SK-N-SH (cell line): Measurements from ENCODE around the gene MCTP1. TPM values are rescaled to one million over a fixed set of nuclear protein-coding genes. Genes with fewer than 3 reads are reported as not detected.

Source experiments
- CTCF ChIA-PET: fragments of 300-600, 350-600 bp; formaldehyde crosslinking; extraction: SDS; loops from one replicate; lab custom pipeline; 2021; lab: Yijun Ruan, JAX
- POLR2A ChIA-PET: fragments of 350-600 bp; sonication (Branson Sonifier 250); formaldehyde crosslinking; extraction: SDS; loops from one replicate; lab custom pipeline; 2020; ENCODE audit warnings: antibody characterized with exemption, inconsistent platforms; lab: Yijun Ruan, JAX
- DNase-seq: peaks from one replicate; pipeline ENCODE4 v3.0.0; 2012
- H2AFZ ChIP-seq: fragments of 200-600 bp; sonication (generic); 2 replicates; pipeline ENCODE4 v1.8.1; 2016; ENCODE audit warnings: antibody characterized with exemption, mild to moderate bottlenecking, low read depth
- H3F3A ChIP-seq: fragments of 200-600 bp; sonication (generic); replicated peaks from 2 replicates; pipeline ENCODE3; 2016; ENCODE audit warnings: antibody characterized with exemption, mild to moderate bottlenecking; ENCODE audit not compliant: insufficient read depth
- H3K27ac ChIP-seq, 2 experiments: fragments of 200-500 bp in 1 of 2; fragments of 200-600 bp in 1 of 2; sonication (Bioruptor generic) in 1 of 2; sonication (generic), shearing (Covaris generic) in 1 of 2; 2 replicates each; pipeline versions ENCODE4 v1.5.1 to v1.6.1; 2014 to 2016; ENCODE audit warnings: low read depth in 2 of 2, inconsistent platforms in 1 of 2, low read length in 1 of 2, mild to moderate bottlenecking in 1 of 2, mixed read lengths in 1 of 2
- H3K27me3 ChIP-seq: fragments of 200-600 bp; sonication (generic), shearing (Covaris generic); 2 replicates; pipeline ENCODE4 v1.6.1; 2016; ENCODE audit warnings: mixed run types; ENCODE audit not compliant: insufficient read depth
- H3K36me3 ChIP-seq, 2 experiments: fragments of 200-500 bp in 1 of 2; fragments of 200-600 bp in 1 of 2; sonication (Bioruptor generic) in 1 of 2; sonication (generic) in 1 of 2; replicated peaks in 1 of 2; 2 replicates each; pipeline versions ENCODE3 to v1.5.1; 2014 to 2016; ENCODE audit warnings: low read length in 1 of 2, mild to moderate bottlenecking in 1 of 2; ENCODE audit not compliant: insufficient read depth in 2 of 2, control insufficient read depth in 1 of 2
- H3K4me1 ChIP-seq, 2 experiments: fragments of 200-500 bp in 1 of 2; fragments of 200-600 bp in 1 of 2; sonication (Bioruptor generic) in 1 of 2; sonication (generic), shearing (Covaris generic) in 1 of 2; 2 replicates each; pipeline versions ENCODE4 v1.5.1 to v1.6.1; 2014 to 2016; ENCODE audit warnings: low read depth in 1 of 2, low read length in 1 of 2, mixed run types in 1 of 2; ENCODE audit not compliant: insufficient read depth in 2 of 2, control insufficient read depth in 1 of 2
- H3K4me2 ChIP-seq: fragments of 200-600 bp; sonication (generic), shearing (Covaris generic); 2 replicates; pipeline ENCODE4 v1.6.1; 2017; ENCODE audit warnings: mixed run types
- H3K4me3 ChIP-seq, 2 experiments: fragments of 200-500 bp in 1 of 2; fragments of 200-600 bp in 1 of 2; sonication (Bioruptor generic) in 1 of 2; sonication (generic), shearing (Covaris generic) in 1 of 2; 2 replicates each; pipeline versions ENCODE4 v1.5.1 to v1.8.1; 2014 to 2016; ENCODE audit warnings: low read depth in 2 of 2, inconsistent platforms in 1 of 2, low read length in 1 of 2, mild to moderate bottlenecking in 1 of 2, mixed read lengths in 1 of 2, moderate library complexity in 1 of 2
- H3K79me2 ChIP-seq: fragments of 200-600 bp; sonication (generic); 2 replicates; pipeline ENCODE4 v1.8.1; 2017; ENCODE audit warnings: mild to moderate bottlenecking; ENCODE audit not compliant: insufficient read depth
- H3K9ac ChIP-seq: fragments of 200-600 bp; sonication (generic); 2 replicates; pipeline ENCODE4 v1.6.1; 2017; ENCODE audit warnings: mixed run types
- H3K9me2 ChIP-seq: fragments of 200-600 bp; sonication (generic); 2 replicates; pipeline ENCODE4 v1.6.1; 2017; ENCODE audit warnings: mixed run types
- H3K9me3 ChIP-seq: fragments of 200-600 bp; sonication (generic); 2 replicates; pipeline ENCODE4 v1.6.1; 2017; ENCODE audit warnings: mixed run types, mild to moderate bottlenecking, moderate library complexity
- H4K20me1 ChIP-seq: fragments of 200-600 bp; sonication (generic); 2 replicates; pipeline ENCODE4 v1.6.1; 2017; ENCODE audit warnings: mild to moderate bottlenecking, mixed run types; ENCODE audit not compliant: insufficient read depth
- CHD2 ChIP-seq: fragments of 150-350 bp; IDR thresholded peaks from 2 replicates; pipeline ENCODE4 v1.6.1; 2018; ENCODE audit warnings: low read length; ENCODE audit not compliant: partially characterized antibody
- ELF1 ChIP-seq: IDR thresholded peaks from 2 replicates; pipeline ENCODE4 v1.4.0; 2012
- FOSL2 ChIP-seq: IDR thresholded peaks from 2 replicates; pipeline ENCODE4 v1.4.0; 2012; ENCODE audit warnings: low read depth, mild to moderate bottlenecking, moderate library complexity, borderline replicate concordance
- FOXJ3 ChIP-seq: sonication (generic); formaldehyde crosslinking; IDR thresholded peaks from 2 replicates; pipeline ENCODE4 v1.5.1; 2020; ENCODE audit warnings: mild to moderate bottlenecking, missing genetic modification reagents
- FOXM1 ChIP-seq: IDR thresholded peaks from 2 replicates; pipeline ENCODE4 v1.4.0; 2012; ENCODE audit warnings: low read depth, mild to moderate bottlenecking
- MEF2A ChIP-seq: IDR thresholded peaks from 2 replicates; pipeline ENCODE4 v1.4.0; 2012; ENCODE audit warnings: low read depth, borderline replicate concordance
- MXI1 ChIP-seq: IDR thresholded peaks from 2 replicates; pipeline ENCODE4 v1.6.1; 2012; ENCODE audit warnings: mild to moderate bottlenecking, low read depth, low read length, improper control_type of control experiment
- RCOR1 ChIP-seq: fragments of 150-350 bp; IDR thresholded peaks from 2 replicates; pipeline ENCODE4 v1.6.1; 2017; ENCODE audit warnings: antibody characterized with exemption, low read length
- RFX5 ChIP-seq: IDR thresholded peaks from 2 replicates; pipeline ENCODE4 v1.6.1; 2012; ENCODE audit warnings: mild to moderate bottlenecking, improper control_type of control experiment, low read length
- RXRA ChIP-seq: IDR thresholded peaks from 2 replicates; pipeline ENCODE4 v1.4.0; 2012; ENCODE audit warnings: low read depth, mild to moderate bottlenecking, borderline replicate concordance
- SMC3 ChIP-seq: IDR thresholded peaks from 2 replicates; pipeline ENCODE4 v1.6.1; 2012; ENCODE audit warnings: low read depth, low read length, improper control_type of control experiment
- TAF1 ChIP-seq: IDR thresholded peaks from 2 replicates; pipeline ENCODE4 v1.6.1; 2012; ENCODE audit warnings: low read depth, mild to moderate bottlenecking, low read length, moderate library complexity, borderline replicate concordance
- TEAD4 ChIP-seq: IDR thresholded peaks from 2 replicates; pipeline ENCODE4 v1.4.0; 2012; ENCODE audit warnings: mild to moderate bottlenecking, borderline replicate concordance; ENCODE audit not compliant: insufficient read depth
- polyA plus RNA-seq, 3 experiments: library from polyadenylated mRNA; depleted of rRNA; stranded (reverse); fragments of >200 nt; gene quantifications; 2 replicates each; pipeline ENCODE4 v1.2.3, GENCODE V29; 2012
- TF ChIP-seq, protein P1 (sequence below): IDR thresholded peaks from 2 replicates; pipeline ENCODE4 v1.4.0; 2012; ENCODE audit warnings: low read depth, borderline replicate concordance
- TF ChIP-seq, protein P2 (sequence below): fragments of 200-600 bp; sonication (generic); IDR thresholded peaks from 2 replicates; pipeline ENCODE4 v1.6.1; 2017; ENCODE audit warnings: antibody characterized with exemption, mild to moderate bottlenecking, moderate library complexity
- TF ChIP-seq, protein P3 (sequence below): fragments of 150-350 bp; IDR thresholded peaks from 2 replicates; pipeline ENCODE4 v1.6.1; 2017; ENCODE audit warnings: antibody characterized with exemption, low read length, low read depth, borderline replicate concordance
- TF ChIP-seq, protein P4 (sequence below): IDR thresholded peaks from 2 replicates; pipeline ENCODE4 v1.6.1; 2012; ENCODE audit warnings: mild to moderate bottlenecking, low read depth, low read length, moderate library complexity
- TF ChIP-seq, protein P5 (sequence below): IDR thresholded peaks from 2 replicates; pipeline ENCODE4 v1.4.0; 2012; ENCODE audit warnings: low read depth, borderline replicate concordance
- TF ChIP-seq, protein P6 (sequence below): IDR thresholded peaks from 2 replicates; pipeline ENCODE4 v1.4.0; 2012; ENCODE audit warnings: low read depth

The MCTP1 gene
- polyA plus RNA-seq, 1 of the 3 experiments (the other 2 are of a cell fraction), result 0.53 TPM

DNA sequence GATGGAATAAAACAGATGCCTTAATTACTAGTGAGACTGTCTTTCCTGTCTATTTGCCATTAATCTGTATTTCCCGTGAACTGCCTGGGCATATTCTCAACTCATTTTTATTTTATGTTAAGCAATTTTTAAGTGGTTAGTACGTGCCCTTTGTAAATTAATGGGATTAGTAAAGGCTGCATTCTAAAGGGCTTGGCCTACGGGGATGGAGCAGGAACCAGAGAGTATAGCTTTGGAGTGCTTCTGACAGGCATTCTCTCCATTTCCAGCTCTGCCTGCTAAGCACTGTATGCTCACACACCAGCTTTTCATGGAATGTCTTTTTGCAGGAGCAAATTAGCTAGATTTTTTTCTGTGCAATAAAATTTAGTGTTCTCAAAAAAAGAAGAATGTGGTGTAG, 241.2 kb downstream of the MCTP1 start (continued):
- TF ChIP-seq RFX5, result no peak

DNA sequence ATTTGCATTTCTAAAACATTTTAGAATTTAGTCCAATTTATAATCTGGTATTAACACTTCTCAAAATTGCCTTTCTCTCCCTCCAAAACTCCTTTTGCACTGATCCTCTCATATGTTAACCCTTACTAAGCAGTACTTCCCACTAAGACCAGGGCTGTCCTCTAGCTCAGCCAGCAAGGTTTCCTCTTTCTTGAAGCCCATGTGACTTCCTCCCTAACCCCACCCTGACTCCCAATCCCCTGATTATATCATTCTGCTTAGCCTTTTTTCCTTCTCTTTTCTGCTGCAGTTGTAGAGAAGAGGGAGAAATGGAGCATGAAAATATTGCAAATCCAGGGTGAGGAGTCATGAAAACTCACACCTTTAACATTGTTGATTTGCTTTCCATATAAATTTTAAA, 241.7 kb downstream of the MCTP1 start:
- Histone ChIP-seq H3K79me2 (no peaks in the 10 kb centered on the region), H3K27ac (no peak overlapping the region), H3K4me3 (no peak overlapping the region), H3K9ac (no peak overlapping the region), H3K36me3 (no peaks in the 10 kb centered on the region), H3K27me3 (no peaks in the 10 kb centered on the region), H3K9me2 (no peaks in the 10 kb centered on the region), H3K9me3 (no peaks in the 10 kb centered on the region), H4K20me1 (no peaks in the 10 kb centered on the region), H3F3A (no peaks in the 10 kb centered on the region), H3K4me1 (no peaks in the 10 kb centered on the region)
- CTCF ChIA-PET, result interaction anchor here (0.9 kb wide), 1 partner anchor 20 kb away, joined by 3 read pairs; no protein-coding TSS in a partner anchor
- POLR2A ChIA-PET, result no interaction called here
- DNase-seq, result no peak
- TF ChIP-seq RCOR1, result no peak
- TF ChIP-seq, protein P1, sequence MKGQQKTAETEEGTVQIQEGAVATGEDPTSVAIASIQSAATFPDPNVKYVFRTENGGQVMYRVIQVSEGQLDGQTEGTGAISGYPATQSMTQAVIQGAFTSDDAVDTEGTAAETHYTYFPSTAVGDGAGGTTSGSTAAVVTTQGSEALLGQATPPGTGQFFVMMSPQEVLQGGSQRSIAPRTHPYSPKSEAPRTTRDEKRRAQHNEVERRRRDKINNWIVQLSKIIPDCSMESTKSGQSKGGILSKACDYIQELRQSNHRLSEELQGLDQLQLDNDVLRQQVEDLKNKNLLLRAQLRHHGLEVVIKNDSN, result no peak
- no peak for TF ChIP-seq TAF1
- TF ChIP-seq, protein P2, sequence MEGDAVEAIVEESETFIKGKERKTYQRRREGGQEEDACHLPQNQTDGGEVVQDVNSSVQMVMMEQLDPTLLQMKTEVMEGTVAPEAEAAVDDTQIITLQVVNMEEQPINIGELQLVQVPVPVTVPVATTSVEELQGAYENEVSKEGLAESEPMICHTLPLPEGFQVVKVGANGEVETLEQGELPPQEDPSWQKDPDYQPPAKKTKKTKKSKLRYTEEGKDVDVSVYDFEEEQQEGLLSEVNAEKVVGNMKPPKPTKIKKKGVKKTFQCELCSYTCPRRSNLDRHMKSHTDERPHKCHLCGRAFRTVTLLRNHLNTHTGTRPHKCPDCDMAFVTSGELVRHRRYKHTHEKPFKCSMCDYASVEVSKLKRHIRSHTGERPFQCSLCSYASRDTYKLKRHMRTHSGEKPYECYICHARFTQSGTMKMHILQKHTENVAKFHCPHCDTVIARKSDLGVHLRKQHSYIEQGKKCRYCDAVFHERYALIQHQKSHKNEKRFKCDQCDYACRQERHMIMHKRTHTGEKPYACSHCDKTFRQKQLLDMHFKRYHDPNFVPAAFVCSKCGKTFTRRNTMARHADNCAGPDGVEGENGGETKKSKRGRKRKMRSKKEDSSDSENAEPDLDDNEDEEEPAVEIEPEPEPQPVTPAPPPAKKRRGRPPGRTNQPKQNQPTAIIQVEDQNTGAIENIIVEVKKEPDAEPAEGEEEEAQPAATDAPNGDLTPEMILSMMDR, result no peak
- no peak for TF ChIP-seq MXI1
- no peak for TF ChIP-seq TEAD4
- TF ChIP-seq FOXM1, result no peak
- TF ChIP-seq SMC3, result no peak
- TF ChIP-seq RXRA, result no peak
- TF ChIP-seq, protein P3, sequence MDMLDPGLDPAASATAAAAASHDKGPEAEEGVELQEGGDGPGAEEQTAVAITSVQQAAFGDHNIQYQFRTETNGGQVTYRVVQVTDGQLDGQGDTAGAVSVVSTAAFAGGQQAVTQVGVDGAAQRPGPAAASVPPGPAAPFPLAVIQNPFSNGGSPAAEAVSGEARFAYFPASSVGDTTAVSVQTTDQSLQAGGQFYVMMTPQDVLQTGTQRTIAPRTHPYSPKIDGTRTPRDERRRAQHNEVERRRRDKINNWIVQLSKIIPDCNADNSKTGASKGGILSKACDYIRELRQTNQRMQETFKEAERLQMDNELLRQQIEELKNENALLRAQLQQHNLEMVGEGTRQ, result no peak
- TF ChIP-seq, protein P4, sequence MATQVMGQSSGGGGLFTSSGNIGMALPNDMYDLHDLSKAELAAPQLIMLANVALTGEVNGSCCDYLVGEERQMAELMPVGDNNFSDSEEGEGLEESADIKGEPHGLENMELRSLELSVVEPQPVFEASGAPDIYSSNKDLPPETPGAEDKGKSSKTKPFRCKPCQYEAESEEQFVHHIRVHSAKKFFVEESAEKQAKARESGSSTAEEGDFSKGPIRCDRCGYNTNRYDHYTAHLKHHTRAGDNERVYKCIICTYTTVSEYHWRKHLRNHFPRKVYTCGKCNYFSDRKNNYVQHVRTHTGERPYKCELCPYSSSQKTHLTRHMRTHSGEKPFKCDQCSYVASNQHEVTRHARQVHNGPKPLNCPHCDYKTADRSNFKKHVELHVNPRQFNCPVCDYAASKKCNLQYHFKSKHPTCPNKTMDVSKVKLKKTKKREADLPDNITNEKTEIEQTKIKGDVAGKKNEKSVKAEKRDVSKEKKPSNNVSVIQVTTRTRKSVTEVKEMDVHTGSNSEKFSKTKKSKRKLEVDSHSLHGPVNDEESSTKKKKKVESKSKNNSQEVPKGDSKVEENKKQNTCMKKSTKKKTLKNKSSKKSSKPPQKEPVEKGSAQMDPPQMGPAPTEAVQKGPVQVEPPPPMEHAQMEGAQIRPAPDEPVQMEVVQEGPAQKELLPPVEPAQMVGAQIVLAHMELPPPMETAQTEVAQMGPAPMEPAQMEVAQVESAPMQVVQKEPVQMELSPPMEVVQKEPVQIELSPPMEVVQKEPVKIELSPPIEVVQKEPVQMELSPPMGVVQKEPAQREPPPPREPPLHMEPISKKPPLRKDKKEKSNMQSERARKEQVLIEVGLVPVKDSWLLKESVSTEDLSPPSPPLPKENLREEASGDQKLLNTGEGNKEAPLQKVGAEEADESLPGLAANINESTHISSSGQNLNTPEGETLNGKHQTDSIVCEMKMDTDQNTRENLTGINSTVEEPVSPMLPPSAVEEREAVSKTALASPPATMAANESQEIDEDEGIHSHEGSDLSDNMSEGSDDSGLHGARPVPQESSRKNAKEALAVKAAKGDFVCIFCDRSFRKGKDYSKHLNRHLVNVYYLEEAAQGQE, result no peak
- no peak for TF ChIP-seq RFX5
- TF ChIP-seq, protein P5, sequence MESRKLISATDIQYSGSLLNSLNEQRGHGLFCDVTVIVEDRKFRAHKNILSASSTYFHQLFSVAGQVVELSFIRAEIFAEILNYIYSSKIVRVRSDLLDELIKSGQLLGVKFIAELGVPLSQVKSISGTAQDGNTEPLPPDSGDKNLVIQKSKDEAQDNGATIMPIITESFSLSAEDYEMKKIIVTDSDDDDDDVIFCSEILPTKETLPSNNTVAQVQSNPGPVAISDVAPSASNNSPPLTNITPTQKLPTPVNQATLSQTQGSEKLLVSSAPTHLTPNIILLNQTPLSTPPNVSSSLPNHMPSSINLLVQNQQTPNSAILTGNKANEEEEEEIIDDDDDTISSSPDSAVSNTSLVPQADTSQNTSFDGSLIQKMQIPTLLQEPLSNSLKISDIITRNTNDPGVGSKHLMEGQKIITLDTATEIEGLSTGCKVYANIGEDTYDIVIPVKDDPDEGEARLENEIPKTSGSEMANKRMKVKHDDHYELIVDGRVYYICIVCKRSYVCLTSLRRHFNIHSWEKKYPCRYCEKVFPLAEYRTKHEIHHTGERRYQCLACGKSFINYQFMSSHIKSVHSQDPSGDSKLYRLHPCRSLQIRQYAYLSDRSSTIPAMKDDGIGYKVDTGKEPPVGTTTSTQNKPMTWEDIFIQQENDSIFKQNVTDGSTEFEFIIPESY, result no peak
- TF ChIP-seq CHD2, result no peak
- TF ChIP-seq FOXJ3 (CRISPR knock-in tag), result no peak
- TF ChIP-seq MEF2A, result no peak
- TF ChIP-seq, protein P6, sequence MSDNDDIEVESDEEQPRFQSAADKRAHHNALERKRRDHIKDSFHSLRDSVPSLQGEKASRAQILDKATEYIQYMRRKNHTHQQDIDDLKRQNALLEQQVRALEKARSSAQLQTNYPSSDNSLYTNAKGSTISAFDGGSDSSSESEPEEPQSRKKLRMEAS, result no peak
- TF ChIP-seq ELF1, result no peak
- no peak for TF ChIP-seq FOSL2
- TF ChIP-seq, all 33 proteins: peak for 0
- Histone ChIP-seq H2AFZ (no peak overlapping the region), H3K4me2 (no peak overlapping the region)
